ENCODE data around the gene MFSD6. TPM values are rescaled to one million over a fixed set of nuclear protein-coding genes. Genes with fewer than 3 reads are reported as not detected.

Gene MFSD6
- polyA plus RNA-seq, 1 donor from 2014 or later = 11.8 TPM

- Histone ChIP-seq H3K36me3 (ENCODE audit: insufficient read depth, low read length) (no peaks in the 10 kb centered on the region), H2AFZ (ENCODE audit: low read depth, low read length) (no peak overlapping the region), H3K9me3 (ENCODE audit: low read length) (no peaks in the 10 kb centered on the region), H3K4me3 (ENCODE audit: low read length) (no peak overlapping the region), H3K9me2 (ENCODE audit: insufficient read depth, low read length) (no peaks in the 10 kb centered on the region), H3K27me3 (ENCODE audit: insufficient read depth, low read depth, low read length) (no peaks in the 10 kb centered on the region), H3K27ac (ENCODE audit: low read length) (no peak overlapping the region), H3F3A (ENCODE audit: insufficient read depth, low read length, poor library complexity, severe bottlenecking) (no peaks in the 10 kb centered on the region), H4K20me1 (ENCODE audit: insufficient read depth) (no peaks in the 10 kb centered on the region), H3K4me2 (ENCODE audit: low read length) (no peak overlapping the region), H3K9ac (ENCODE audit: low read length) (no peak overlapping the region), H3K79me2 (replicated peaks; ENCODE audit: insufficient read depth, low read length) (no peaks in the 10 kb centered on the region)
- TF ChIP-seq POLR2AphosphoS5 (IDR thresholded peaks at IDR 0.05) = no peak
- TF ChIP-seq RAD21 (conservative IDR thresholded peaks at IDR 0.05) = no peak
- TF ChIP-seq SMC3 (conservative IDR thresholded peaks at IDR 0.05; ENCODE audit: poor library complexity) = no peak
- TF ChIP-seq TAF1 (IDR thresholded peaks at IDR 0.05; ENCODE audit: low read depth) = no peak
- no peak for TF ChIP-seq EZH2 (IDR thresholded peaks at IDR 0.05; ENCODE audit: borderline replicate concordance, insufficient read depth, low read length, poor library complexity, severe bottlenecking)
- TF ChIP-seq CTCF (IDR thresholded peaks at IDR 0.05; ENCODE audit: poor library complexity, severe bottlenecking) = no peak
- TF ChIP-seq REST (IDR thresholded peaks at IDR 0.05; ENCODE audit: borderline replicate concordance) = no peak
- no peak for TF ChIP-seq EP300 (conservative IDR thresholded peaks at IDR 0.05; ENCODE audit: poor library complexity, severe bottlenecking)
- no peak for TF ChIP-seq MXI1 (conservative IDR thresholded peaks at IDR 0.05; ENCODE audit: poor library complexity, severe bottlenecking)
These were observed 17.2 kb downstream of the MFSD6 start for GRCh38 chr2:190425221-190425866.

DNA sequence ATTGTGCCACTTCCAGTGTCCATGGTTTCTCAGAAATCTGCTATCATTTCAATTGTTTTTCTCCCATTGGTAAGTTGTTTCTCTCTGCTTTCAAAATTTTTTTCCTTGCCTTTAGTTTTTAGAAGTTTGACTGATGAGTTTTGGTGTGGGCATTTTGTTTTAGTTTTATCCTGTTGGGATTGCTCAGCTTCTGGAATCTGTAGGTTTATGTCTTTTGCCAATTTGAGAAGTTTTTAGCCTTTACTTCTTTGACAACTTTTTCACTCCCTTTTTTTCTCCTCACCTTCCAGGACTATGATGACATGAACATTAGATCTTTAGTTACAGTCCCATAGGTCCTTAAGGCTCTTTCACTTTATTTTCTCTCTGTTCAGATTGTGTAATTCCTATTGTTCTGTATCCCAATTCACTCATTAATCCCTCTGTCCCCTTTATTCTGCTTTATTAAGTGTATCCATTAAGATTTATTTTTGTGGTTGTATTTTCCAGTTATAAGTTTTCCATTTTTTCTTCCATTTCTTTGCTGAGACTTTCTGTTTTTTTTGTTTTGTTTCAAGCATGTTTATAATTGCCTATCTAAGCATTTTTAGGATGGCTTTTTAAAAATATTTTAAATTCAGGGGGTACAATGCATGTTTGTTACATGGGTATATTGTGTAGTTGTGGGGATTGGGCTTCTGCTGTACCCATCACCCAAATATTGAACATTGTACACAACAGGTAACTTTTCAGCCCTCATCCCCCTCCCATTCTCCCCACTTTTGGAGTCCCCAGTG lies 17.9 kb downstream of the MFSD6 start:
- Histone ChIP-seq H3K27ac (ENCODE audit: low read length) (no peak overlapping the region), H3K9ac (ENCODE audit: low read length) (no peak overlapping the region), H3F3A (ENCODE audit: insufficient read depth, low read length, poor library complexity, severe bottlenecking) (no peaks in the 10 kb centered on the region), H2AFZ (ENCODE audit: low read depth, low read length) (no peak overlapping the region), H4K20me1 (ENCODE audit: insufficient read depth) (no peaks in the 10 kb centered on the region), H3K4me2 (ENCODE audit: low read length) (no peak overlapping the region), H3K27me3 (ENCODE audit: insufficient read depth, low read depth, low read length) (no peaks in the 10 kb centered on the region), H3K4me3 (ENCODE audit: low read length) (no peak overlapping the region), H3K36me3 (ENCODE audit: insufficient read depth, low read length) (no peaks in the 10 kb centered on the region), H3K79me2 (replicated peaks; ENCODE audit: insufficient read depth, low read length) (no peaks in the 10 kb centered on the region), H3K9me3 (ENCODE audit: low read length) (no peaks in the 10 kb centered on the region), H3K9me2 (ENCODE audit: insufficient read depth, low read length) (no peaks in the 10 kb centered on the region)
- TF ChIP-seq POLR2AphosphoS5 (IDR thresholded peaks at IDR 0.05) (no peak), SMC3 (conservative IDR thresholded peaks at IDR 0.05; ENCODE audit: poor library complexity) (no peak), CTCF (IDR thresholded peaks at IDR 0.05; ENCODE audit: poor library complexity, severe bottlenecking) (no peak), RAD21 (conservative IDR thresholded peaks at IDR 0.05) (no peak), EP300 (conservative IDR thresholded peaks at IDR 0.05; ENCODE audit: poor library complexity, severe bottlenecking) (no peak), EZH2 (IDR thresholded peaks at IDR 0.05; ENCODE audit: borderline replicate concordance, insufficient read depth, low read length, poor library complexity, severe bottlenecking) (no peak), REST (IDR thresholded peaks at IDR 0.05; ENCODE audit: borderline replicate concordance) (no peak), MXI1 (conservative IDR thresholded peaks at IDR 0.05; ENCODE audit: poor library complexity, severe bottlenecking) (no peak)

All from neural cell (in vitro differentiated cells).